MM.1S (cell line): ENCODE results near the gene OXT.

Experiments used
- EZH2 ChIP-seq: fragments of 300-600 bp; sonication (generic); optimal IDR thresholded peaks from 2 replicates; pipeline ENCODE3; 2017; ENCODE audit warnings: low read depth, mild to moderate bottlenecking, antibody characterized with exemption, low read length, mixed read lengths
- EZH2phosphoT487 ChIP-seq: fragments of 300-600 bp; sonication (generic); IDR thresholded peaks from 2 replicates; pipeline ENCODE4 v1.6.1; 2018; ENCODE audit warnings: antibody characterized with exemption, low read length
- TF ChIP-seq, protein P1 (sequence below): fragments of 300-600 bp; sonication (generic); IDR thresholded peaks from 2 replicates; pipeline ENCODE4 v1.5.1; 2016; ENCODE audit warnings: antibody characterized with exemption, low read length, mixed read lengths

DNA sequence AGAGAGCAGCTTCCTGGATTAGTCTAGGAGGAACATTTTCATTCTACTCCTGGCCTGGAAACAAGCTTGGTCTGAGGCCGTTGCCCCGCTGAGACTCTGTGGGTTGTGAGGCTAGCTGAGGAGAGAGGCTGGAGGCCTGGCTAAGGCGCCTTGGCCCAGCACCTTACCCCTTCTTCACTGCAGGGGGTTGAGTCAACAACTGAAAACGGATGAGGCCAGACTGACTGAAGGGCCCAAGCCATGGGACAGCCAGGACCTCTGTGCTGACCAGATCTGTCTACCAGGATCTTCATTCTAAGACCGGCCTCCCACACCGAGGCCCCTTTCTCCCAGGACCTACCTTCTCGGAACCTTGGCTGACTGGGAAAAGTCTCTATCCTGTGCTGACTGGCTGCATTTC lies 16.6 kb downstream of the OXT start:
- TF ChIP-seq, protein P1, sequence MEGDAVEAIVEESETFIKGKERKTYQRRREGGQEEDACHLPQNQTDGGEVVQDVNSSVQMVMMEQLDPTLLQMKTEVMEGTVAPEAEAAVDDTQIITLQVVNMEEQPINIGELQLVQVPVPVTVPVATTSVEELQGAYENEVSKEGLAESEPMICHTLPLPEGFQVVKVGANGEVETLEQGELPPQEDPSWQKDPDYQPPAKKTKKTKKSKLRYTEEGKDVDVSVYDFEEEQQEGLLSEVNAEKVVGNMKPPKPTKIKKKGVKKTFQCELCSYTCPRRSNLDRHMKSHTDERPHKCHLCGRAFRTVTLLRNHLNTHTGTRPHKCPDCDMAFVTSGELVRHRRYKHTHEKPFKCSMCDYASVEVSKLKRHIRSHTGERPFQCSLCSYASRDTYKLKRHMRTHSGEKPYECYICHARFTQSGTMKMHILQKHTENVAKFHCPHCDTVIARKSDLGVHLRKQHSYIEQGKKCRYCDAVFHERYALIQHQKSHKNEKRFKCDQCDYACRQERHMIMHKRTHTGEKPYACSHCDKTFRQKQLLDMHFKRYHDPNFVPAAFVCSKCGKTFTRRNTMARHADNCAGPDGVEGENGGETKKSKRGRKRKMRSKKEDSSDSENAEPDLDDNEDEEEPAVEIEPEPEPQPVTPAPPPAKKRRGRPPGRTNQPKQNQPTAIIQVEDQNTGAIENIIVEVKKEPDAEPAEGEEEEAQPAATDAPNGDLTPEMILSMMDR: no peak
- TF ChIP-seq EZH2 (no peak), EZH2phosphoT487 (no peak)
